SK-N-SH (cell line): Measurements from ENCODE around the gene PHAF1.

ENCODE experiments used
- CTCF ChIP-seq: fragments of 200-600 bp; sonication (generic); IDR thresholded peaks from 2 replicates; pipeline ENCODE4 v1.6.1; 2017; ENCODE audit warnings: antibody characterized with exemption, mild to moderate bottlenecking, moderate library complexity
- MXI1 ChIP-seq: IDR thresholded peaks from 2 replicates; pipeline ENCODE4 v1.6.1; 2012; ENCODE audit warnings: mild to moderate bottlenecking, low read depth, low read length, improper control_type of control experiment

DNA sequence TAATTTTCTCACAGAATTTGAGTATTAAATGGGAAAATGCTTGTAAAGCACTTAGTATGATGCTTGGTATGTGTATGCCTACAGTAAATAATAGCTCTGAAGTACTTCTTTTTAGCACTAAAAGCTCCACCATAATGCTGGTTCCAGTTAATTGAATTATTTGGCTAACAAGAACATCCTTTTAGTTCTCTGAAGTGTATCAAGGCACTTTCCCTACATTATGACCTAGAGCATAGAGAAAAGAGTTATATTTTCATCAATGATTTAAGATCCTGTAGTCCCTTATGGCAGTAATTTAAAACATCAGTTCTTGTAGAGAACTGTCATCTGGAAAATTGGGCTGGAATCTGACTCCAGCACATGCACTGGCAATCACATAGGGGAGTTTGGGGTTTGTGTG, 21.9 kb upstream of the PHAF1 start:
- TF ChIP-seq CTCF (no peak), MXI1 (peak; percentile 37; the same call in 1 of the 2 replicates)
